GM23338 (cell line): ENCODE data around the gene QRICH2. TPM values are rescaled to one million over a fixed set of nuclear protein-coding genes. Genes with fewer than 3 reads are reported as not detected.

Experiments used
- ATAC-seq: fragments of 200-7000 bp; cut with Tn5 transposase; 3 replicates; pipeline ENCODE4 v1.9.1; 2020
- DNase-seq: peaks from one replicate; pipeline ENCODE4 v3.0.0-alpha.2; 2015; ENCODE audit warnings: low spot score
- H2AFZ ChIP-seq: fragments of 200-600 bp; sonication (generic); 2 replicates; pipeline ENCODE4 v1.8.0; 2016; ENCODE audit warnings: antibody characterized with exemption, mild to moderate bottlenecking, moderate library complexity
- H3F3A ChIP-seq: fragments of 200-600 bp; sonication (generic); replicated peaks from 2 replicates; pipeline ENCODE4 v1.8.0; 2017; ENCODE audit warnings: antibody characterized with exemption, mixed run types, low read depth
- H3K27ac ChIP-seq: fragments of 200-600 bp; sonication (generic); 2 replicates; pipeline ENCODE4 v1.6.1; 2016; ENCODE audit warnings: low read depth
- H3K27me3 ChIP-seq: fragments of 200-600 bp; sonication (generic); 2 replicates; pipeline ENCODE4 v1.8.0; 2016; ENCODE audit warnings: mild to moderate bottlenecking, mixed run types, moderate library complexity; ENCODE audit not compliant: insufficient read depth
- H3K36me3 ChIP-seq: fragments of 200-600 bp; sonication (generic); 2 replicates; pipeline ENCODE4 v1.8.0; 2016; ENCODE audit warnings: mild to moderate bottlenecking; ENCODE audit not compliant: insufficient read depth
- H3K4me1 ChIP-seq: fragments of 200-600 bp; sonication (generic); 2 replicates; pipeline ENCODE4 v1.8.0; 2016; ENCODE audit warnings: mild to moderate bottlenecking, moderate library complexity; ENCODE audit not compliant: insufficient read depth
- H3K4me2 ChIP-seq: fragments of 200-600 bp; sonication (generic); 2 replicates; pipeline ENCODE4 v1.7.1; 2017; ENCODE audit warnings: mixed run types
- H3K4me3 ChIP-seq: fragments of 200-600 bp; sonication (generic); 2 replicates; pipeline ENCODE4 v1.6.1; 2016; ENCODE audit warnings: mixed run types
- H3K79me2 ChIP-seq: fragments of 200-600 bp; sonication (generic); replicated peaks from 2 replicates; pipeline ENCODE4 v1.8.0; 2017; ENCODE audit warnings: mild to moderate bottlenecking; ENCODE audit not compliant: insufficient read depth
- H3K9me2 ChIP-seq: fragments of 200-600 bp; sonication (generic); 2 replicates; pipeline ENCODE4 v1.8.0; 2017; ENCODE audit not compliant: insufficient read depth
- H4K20me1 ChIP-seq: fragments of 200-600 bp; sonication (generic); replicated peaks from 2 replicates; pipeline ENCODE4 v1.8.0; 2017; ENCODE audit warnings: mild to moderate bottlenecking; ENCODE audit not compliant: insufficient read depth
- H3K27ac Mint-ChIP-seq: 2 replicates; pipeline ENCODE4 v1.8.0; 2020; ENCODE audit warnings: inconsistent platforms, mild to moderate bottlenecking, moderate library complexity, mixed read lengths
- H3K27me3 Mint-ChIP-seq: 3 replicates; pipeline ENCODE4 v1.8.0; 2022; ENCODE audit warnings: low read depth, mild to moderate bottlenecking, moderate library complexity, mixed read lengths, inconsistent platforms; ENCODE audit not compliant: insufficient read depth, poor library complexity
- H3K36me3 Mint-ChIP-seq: 3 replicates; pipeline ENCODE4 v1.8.0; 2021; ENCODE audit warnings: low read depth, mild to moderate bottlenecking, inconsistent platforms, moderate library complexity, mixed read lengths
- H3K4me1 Mint-ChIP-seq: 3 replicates; pipeline ENCODE4 v1.8.0; 2020; ENCODE audit warnings: mild to moderate bottlenecking, inconsistent platforms, mixed read lengths
- H3K4me3 Mint-ChIP-seq: 3 replicates; pipeline ENCODE4 v1.8.0; 2021; ENCODE audit warnings: moderate library complexity, mild to moderate bottlenecking, inconsistent platforms, mixed read lengths
- H3K9me3 Mint-ChIP-seq: 3 replicates; pipeline ENCODE4 v1.8.0; 2020; ENCODE audit warnings: moderate library complexity, mild to moderate bottlenecking, inconsistent platforms, mixed read lengths
- CREB1 ChIP-seq: fragments of 250-450 bp; sonication (Bioruptor Pico); IDR thresholded peaks from 2 replicates; pipeline ENCODE4 v1.5.0; 2020; ENCODE audit warnings: low read depth, mild to moderate bottlenecking, moderate library complexity
- CTCF ChIP-seq, 2 experiments: fragments of 200-600 bp in 1 of 2; sonication (generic) in 1 of 2; conservative IDR thresholded peaks; 2 replicates each; pipeline versions ENCODE4 v1.5.1 to v1.6.1; 2016 to 2017; ENCODE audit warnings: antibody characterized with exemption in 2 of 2, low read depth in 2 of 2, mild to moderate bottlenecking in 2 of 2, moderate library complexity in 1 of 2
- ETS1 ChIP-seq: IDR thresholded peaks from 2 replicates; pipeline ENCODE4 v1.6.1; 2016; ENCODE audit warnings: antibody characterized with exemption
- JUNB ChIP-seq: IDR thresholded peaks from one replicate; pipeline ENCODE4 v1.6.1; 2016; ENCODE audit warnings: antibody characterized with exemption; ENCODE audit not compliant: unreplicated experiment
- NANOG ChIP-seq: IDR thresholded peaks from 2 replicates; pipeline ENCODE4 v1.6.1; 2016; ENCODE audit warnings: antibody characterized with exemption, borderline replicate concordance
- POLR2AphosphoS5 ChIP-seq: IDR thresholded peaks from 2 replicates; pipeline ENCODE4 v1.6.1; 2016; ENCODE audit warnings: antibody characterized with exemption, low read depth
- REST ChIP-seq: IDR thresholded peaks from one replicate; pipeline ENCODE4 v1.6.1; 2018; ENCODE audit warnings: antibody characterized with exemption; ENCODE audit not compliant: unreplicated experiment
- STAT1 ChIP-seq: IDR thresholded peaks from one replicate; pipeline ENCODE4 v1.6.1; 2016; ENCODE audit warnings: antibody characterized with exemption; ENCODE audit not compliant: unreplicated experiment
- ZNF114 ChIP-seq: fragments of 250-450 bp; sonication (Bioruptor Pico); IDR thresholded peaks from 2 replicates; pipeline ENCODE4 v1.5.0; 2020; ENCODE audit warnings: mild to moderate bottlenecking, moderate library complexity
- ZNF331 ChIP-seq: fragments of 250-450 bp; sonication (Bioruptor Pico); IDR thresholded peaks from 2 replicates; pipeline ENCODE4 v1.5.0; 2020; ENCODE audit warnings: low read depth, mild to moderate bottlenecking, moderate library complexity
- polyA plus RNA-seq: library from polyadenylated mRNA; unstranded; fragments of >200 nt; fragmentation: Nextera tagmentation; extraction: Ambion mirVana; gene quantifications from 2 replicates; pipeline ENCODE4 v1.2.1, GENCODE V29; 2016
- total RNA-seq: library from RNA; depleted of rRNA; stranded (reverse); fragments of >200 nt; shearing (Covaris generic); gene quantifications from 2 replicates; pipeline ENCODE4 v1.2.3, GENCODE V29; 2014

Gene QRICH2
- total and polyA plus RNA-seq, 2 experiments from 2014 or later, result 2.2 to 3.7 TPM

GRCh38 chr17:76243826-76244679 lies 64.0 kb downstream of the QRICH2 start:
- TF ChIP-seq ZNF331 (CRISPR knock-in tag), result no peak
- TF ChIP-seq NANOG, result no peak
- no peak for TF ChIP-seq ZNF114 (CRISPR knock-in tag)
- TF ChIP-seq CREB1, result no peak
- TF ChIP-seq ETS1, result no peak
- TF ChIP-seq POLR2AphosphoS5, result no peak
- Histone ChIP-seq H4K20me1 (no peaks in the 10 kb centered on the region), H3F3A (0 out of 2 replicates have a peak, but pooled peaks cover 3% of the 10 kb centered on the region), H3K9me2 (no peaks in the 10 kb centered on the region), H3K4me3 (no peak overlapping the region), H3K79me2 (no peaks in the 10 kb centered on the region), H3K4me1 (peaks cover 6% of the 10 kb centered on the region), H3K27me3 (peaks cover 38% of the 10 kb centered on the region), H3K36me3 (no peaks in the 10 kb centered on the region), H3K27ac (no peak overlapping the region), H3K4me2 (no peak overlapping the region), H2AFZ (no peak overlapping the region)
- no peak overlapping the region for H3K4me3 Mint-ChIP-seq
- no peak overlapping the region for H3K27ac Mint-ChIP-seq
- H3K9me3 Mint-ChIP-seq, result no peaks in the 10 kb centered on the region
- ATAC-seq (no peak), DNase-seq (no peak)
- peaks cover 18% of the 10 kb centered on the region for H3K4me1 Mint-ChIP-seq
- H3K36me3 Mint-ChIP-seq, result no peaks in the 10 kb centered on the region
- peaks cover 44% of the 10 kb centered on the region for H3K27me3 Mint-ChIP-seq

- DNase-seq (no peak), ATAC-seq (no peak)
- Mint-ChIP-seq H3K36me3 (no peaks in the 10 kb centered on the region), H3K4me1 (peaks cover 18% of the 10 kb centered on the region), H3K27me3 (peaks cover 53% of the 10 kb centered on the region), H3K9me3 (no peaks in the 10 kb centered on the region), H3K4me3 (peak overlapping the region; percentile 75), H3K27ac (no peak overlapping the region)
- Histone ChIP-seq H3F3A (no peaks in the 10 kb centered on the region), H3K36me3 (no peaks in the 10 kb centered on the region), H3K4me2 (peak overlapping the region; percentile 92), H2AFZ (no peak overlapping the region), H3K27ac (no peak overlapping the region), H3K9me2 (no peaks in the 10 kb centered on the region), H3K4me1 (peaks cover 6% of the 10 kb centered on the region), H3K79me2 (no peaks in the 10 kb centered on the region), H3K4me3 (peak overlapping the region; percentile 70; the same call in 1 of the 2 replicates), H4K20me1 (0 out of 2 replicates have a peak, but pooled peaks cover 6% of the 10 kb centered on the region), H3K27me3 (peaks cover 59% of the 10 kb centered on the region)
- TF ChIP-seq STAT1, result no peak
- TF ChIP-seq CREB1, result no peak
These were observed 66.3 kb downstream of the QRICH2 start for GRCh38 chr17:76241691-76242255.

- peak overlapping the region; percentile 75 for H3K4me3 Mint-ChIP-seq
- H3K9me2 ChIP-seq, result no peaks in the 10 kb centered on the region
- H3K4me2 ChIP-seq, result peak overlapping the region; percentile 92
- H2AFZ ChIP-seq, result peak overlapping the region; percentile 99
- no peak overlapping the region for H3K27ac ChIP-seq
- no peaks in the 10 kb centered on the region for H3K79me2 ChIP-seq
- no peaks in the 10 kb centered on the region for H3K36me3 Mint-ChIP-seq
- H3K4me1 ChIP-seq, result peaks cover 6% of the 10 kb centered on the region
- no peak for TF ChIP-seq ZNF331 (CRISPR knock-in tag)
- TF ChIP-seq POLR2AphosphoS5, result no peak
- no peak for TF ChIP-seq CTCF (conservative IDR thresholded peaks at IDR 0.05; ENCODE audit: low read depth in 2 of 2)
- TF ChIP-seq JUNB, result no peak
- TF ChIP-seq STAT1, result no peak
- no peak for TF ChIP-seq CREB1
- no peak for TF ChIP-seq REST
- no peak for TF ChIP-seq NANOG
- H3K27me3 ChIP-seq, result peaks cover 59% of the 10 kb centered on the region
- H3K27ac Mint-ChIP-seq, result no peak overlapping the region
- H3K4me3 ChIP-seq, result peak overlapping the region; percentile 70
- H3K27me3 Mint-ChIP-seq, result peaks cover 53% of the 10 kb centered on the region
- H3K36me3 ChIP-seq, result no peaks in the 10 kb centered on the region
- H4K20me1 ChIP-seq, result peaks cover 6% of the 10 kb centered on the region; the same call in 1 of the 2 replicates
- H3K4me1 Mint-ChIP-seq, result peaks cover 14% of the 10 kb centered on the region
- DNase-seq (no peak), ATAC-seq (no peak)
- no peaks in the 10 kb centered on the region for H3F3A ChIP-seq
- H3K9me3 Mint-ChIP-seq, result no peaks in the 10 kb centered on the region
These were observed 66.9 kb downstream of the QRICH2 start for GRCh38 chr17:76241204-76241538.
